Measurements from ENCODE around the gene KCNMB4. TPM values are rescaled to one million over a fixed set of nuclear protein-coding genes. Genes with fewer than 3 reads are reported as not detected.

The KCNMB4 gene
- total and polyA plus RNA-seq, 2 experiments from 2014 or later, result 4.3 to 9.2 TPM

DNA sequence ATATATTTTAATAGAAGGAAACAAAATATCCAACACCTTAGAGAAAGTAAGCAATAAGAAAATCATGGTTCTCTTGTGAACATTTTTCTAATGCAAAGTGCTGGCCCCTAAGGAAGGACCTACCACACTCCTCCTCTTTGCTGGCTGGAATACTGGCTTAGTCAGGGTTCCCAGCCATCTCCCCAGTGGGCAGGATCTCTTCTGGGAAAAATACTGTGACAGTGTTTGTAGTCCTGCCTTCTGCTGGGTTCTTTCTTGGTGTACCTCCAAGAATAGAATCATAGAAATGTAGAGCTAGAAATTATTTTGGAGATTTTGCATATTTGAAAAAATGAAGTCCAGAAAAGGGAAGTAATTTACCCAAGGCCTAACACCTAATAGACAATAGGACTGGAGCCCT lies 31.9 kb downstream of the KCNMB4 start:
- H2AFZ ChIP-seq, result no peak overlapping the region
- no peaks in the 10 kb centered on the region for H3K9me2 ChIP-seq (replicated peaks; ENCODE audit: insufficient read depth)
- H3K4me1 ChIP-seq (ENCODE audit: insufficient read depth), result no peaks in the 10 kb centered on the region
- no peaks in the 10 kb centered on the region for H4K20me1 ChIP-seq (ENCODE audit: insufficient read depth, poor library complexity, severe bottlenecking)
- no peak overlapping the region for H3K27ac ChIP-seq
- no peaks in the 10 kb centered on the region for H3K36me3 ChIP-seq (replicated peaks; ENCODE audit: insufficient read depth, low read depth)
- DNase-seq (ENCODE audit: low spot score), result no peak
- TF ChIP-seq EZH2 (IDR thresholded peaks at IDR 0.05; ENCODE audit: borderline replicate concordance) (no peak), EZH2phosphoT487 (IDR thresholded peaks at IDR 0.05; ENCODE audit: low read depth, severe bottlenecking, unreplicated experiment) (no peak)
- TF ChIP-seq, protein P1, sequence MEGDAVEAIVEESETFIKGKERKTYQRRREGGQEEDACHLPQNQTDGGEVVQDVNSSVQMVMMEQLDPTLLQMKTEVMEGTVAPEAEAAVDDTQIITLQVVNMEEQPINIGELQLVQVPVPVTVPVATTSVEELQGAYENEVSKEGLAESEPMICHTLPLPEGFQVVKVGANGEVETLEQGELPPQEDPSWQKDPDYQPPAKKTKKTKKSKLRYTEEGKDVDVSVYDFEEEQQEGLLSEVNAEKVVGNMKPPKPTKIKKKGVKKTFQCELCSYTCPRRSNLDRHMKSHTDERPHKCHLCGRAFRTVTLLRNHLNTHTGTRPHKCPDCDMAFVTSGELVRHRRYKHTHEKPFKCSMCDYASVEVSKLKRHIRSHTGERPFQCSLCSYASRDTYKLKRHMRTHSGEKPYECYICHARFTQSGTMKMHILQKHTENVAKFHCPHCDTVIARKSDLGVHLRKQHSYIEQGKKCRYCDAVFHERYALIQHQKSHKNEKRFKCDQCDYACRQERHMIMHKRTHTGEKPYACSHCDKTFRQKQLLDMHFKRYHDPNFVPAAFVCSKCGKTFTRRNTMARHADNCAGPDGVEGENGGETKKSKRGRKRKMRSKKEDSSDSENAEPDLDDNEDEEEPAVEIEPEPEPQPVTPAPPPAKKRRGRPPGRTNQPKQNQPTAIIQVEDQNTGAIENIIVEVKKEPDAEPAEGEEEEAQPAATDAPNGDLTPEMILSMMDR (IDR thresholded peaks at IDR 0.05; ENCODE audit: poor library complexity), result no peak
- H3K79me2 ChIP-seq, result no peaks in the 10 kb centered on the region
- H3K27me3 ChIP-seq, result no peaks in the 10 kb centered on the region
- no peak overlapping the region for H3K4me2 ChIP-seq
- no peaks in the 10 kb centered on the region for H3K9me3 ChIP-seq (ENCODE audit: low read depth)
- H3K4me3 ChIP-seq, result no peak overlapping the region

DNA sequence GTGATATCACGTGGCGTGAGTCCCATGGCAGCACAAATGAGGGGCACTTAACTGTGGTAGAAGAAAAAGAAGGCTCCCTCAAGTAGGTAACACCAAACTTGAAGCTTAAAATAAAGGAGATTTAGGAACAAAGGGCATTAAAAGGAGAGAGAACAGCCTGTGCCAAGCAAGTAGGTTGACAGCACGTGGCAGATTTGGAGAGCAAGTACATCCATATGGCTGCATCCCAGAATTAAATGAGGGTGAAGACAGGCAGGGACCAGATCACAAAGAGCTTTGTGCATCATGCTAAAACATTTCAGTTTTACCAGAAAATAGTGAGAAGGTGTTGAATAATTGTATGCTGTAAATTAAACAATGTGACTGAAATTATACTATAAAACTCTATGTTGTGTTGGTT lies 32.8 kb downstream of the KCNMB4 start:
- H3K9me2 ChIP-seq (replicated peaks; ENCODE audit: insufficient read depth), result no peaks in the 10 kb centered on the region
- no peak for DNase-seq (ENCODE audit: low spot score)
- no peaks in the 10 kb centered on the region for H3K4me1 ChIP-seq (ENCODE audit: insufficient read depth)
- H4K20me1 ChIP-seq (ENCODE audit: insufficient read depth, poor library complexity, severe bottlenecking), result no peaks in the 10 kb centered on the region
- H3K27ac ChIP-seq, result no peak overlapping the region
- H3K9me3 ChIP-seq (ENCODE audit: low read depth), result no peaks in the 10 kb centered on the region
- no peak overlapping the region for H3K4me3 ChIP-seq
- H3K4me2 ChIP-seq, result no peak overlapping the region
- TF ChIP-seq EZH2 (IDR thresholded peaks at IDR 0.05; ENCODE audit: borderline replicate concordance) (no peak), EZH2phosphoT487 (IDR thresholded peaks at IDR 0.05; ENCODE audit: low read depth, severe bottlenecking, unreplicated experiment) (no peak)
- TF ChIP-seq, protein P1 (IDR thresholded peaks at IDR 0.05; ENCODE audit: poor library complexity), result no peak
- no peaks in the 10 kb centered on the region for H3K36me3 ChIP-seq (replicated peaks; ENCODE audit: insufficient read depth, low read depth)
- 86% methylated on average over 3 of the region's 3 CpGs for WGBS (ENCODE audit: low lambda C conversion rate, missing lambda C conversion rate)
- no peaks in the 10 kb centered on the region for H3K27me3 ChIP-seq
- no peak overlapping the region for H2AFZ ChIP-seq
- H3K79me2 ChIP-seq, result no peaks in the 10 kb centered on the region

DNA sequence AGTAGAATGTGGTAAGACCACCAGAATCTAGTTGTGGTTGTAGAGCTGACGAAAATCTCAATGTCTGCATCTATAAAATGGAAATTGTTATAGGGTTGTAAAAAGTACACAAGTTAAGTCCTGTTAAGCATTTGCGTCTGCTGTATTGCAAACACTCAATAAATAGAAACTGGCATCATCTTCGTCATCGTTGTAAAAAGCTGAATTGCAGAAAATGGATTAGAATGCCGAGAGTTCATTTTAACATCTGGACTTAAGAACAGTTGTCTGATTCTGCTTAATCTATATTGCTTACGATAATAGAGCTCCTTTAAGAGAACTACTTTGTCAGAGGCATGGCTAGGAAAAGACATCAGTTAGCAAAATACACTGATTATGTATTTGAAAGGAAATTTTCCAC lies 33.2 kb downstream of the KCNMB4 start:
- Histone ChIP-seq H3K4me1 (ENCODE audit: insufficient read depth) (no peaks in the 10 kb centered on the region), H3K4me2 (no peak overlapping the region)
- TF ChIP-seq, protein P1 (IDR thresholded peaks at IDR 0.05; ENCODE audit: poor library complexity), result no peak
- no peak for TF ChIP-seq EZH2 (IDR thresholded peaks at IDR 0.05; ENCODE audit: borderline replicate concordance)
- TF ChIP-seq EZH2phosphoT487 (IDR thresholded peaks at IDR 0.05; ENCODE audit: low read depth, severe bottlenecking, unreplicated experiment), result no peak

DNA sequence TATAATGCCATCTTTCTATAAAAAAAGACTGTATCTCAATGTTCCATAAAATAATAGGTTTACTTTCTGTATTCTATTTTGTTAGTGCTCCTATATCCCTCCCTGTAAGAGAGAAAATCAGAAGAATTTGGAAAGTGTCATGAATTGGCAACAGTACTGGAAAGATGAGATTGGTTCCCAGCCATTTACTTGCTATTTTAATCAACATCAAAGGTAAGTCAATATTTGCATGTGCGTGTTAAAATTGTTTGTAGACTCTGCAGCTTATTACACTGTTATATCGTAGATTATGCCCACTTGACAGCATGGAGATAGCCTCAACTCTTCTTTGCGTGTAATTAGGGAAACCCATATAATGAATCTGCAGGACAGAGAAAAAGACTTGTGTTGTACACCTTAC lies 34.0 kb downstream of the KCNMB4 start:
- Histone ChIP-seq H3K36me3 (replicated peaks; ENCODE audit: insufficient read depth, low read depth) (no peaks in the 10 kb centered on the region), H3K4me2 (no peak overlapping the region), H3K79me2 (no peaks in the 10 kb centered on the region), H2AFZ (no peak overlapping the region), H4K20me1 (ENCODE audit: insufficient read depth, poor library complexity, severe bottlenecking) (no peaks in the 10 kb centered on the region), H3K9me3 (ENCODE audit: low read depth) (no peaks in the 10 kb centered on the region), H3K27ac (no peak overlapping the region), H3K9me2 (replicated peaks; ENCODE audit: insufficient read depth) (no peaks in the 10 kb centered on the region), H3K4me3 (no peak overlapping the region), H3K27me3 (no peaks in the 10 kb centered on the region), H3K4me1 (ENCODE audit: insufficient read depth) (no peaks in the 10 kb centered on the region)
- WGBS (ENCODE audit: low lambda C conversion rate, missing lambda C conversion rate), result 73% methylated on average over 3 of the region's 3 CpGs
- TF ChIP-seq, protein P1 (IDR thresholded peaks at IDR 0.05; ENCODE audit: poor library complexity), result no peak
- no peak for TF ChIP-seq EZH2 (IDR thresholded peaks at IDR 0.05; ENCODE audit: borderline replicate concordance)
- TF ChIP-seq EZH2phosphoT487 (IDR thresholded peaks at IDR 0.05; ENCODE audit: low read depth, severe bottlenecking, unreplicated experiment), result no peak
- no peak for DNase-seq (ENCODE audit: low spot score)

More for the DNA sequence above, 33.2 kb downstream of the KCNMB4 start:
- Histone ChIP-seq H3K27ac (no peak overlapping the region), H3K9me2 (replicated peaks; ENCODE audit: insufficient read depth) (no peaks in the 10 kb centered on the region), H3K79me2 (no peaks in the 10 kb centered on the region), H3K9me3 (ENCODE audit: low read depth) (no peaks in the 10 kb centered on the region), H3K36me3 (replicated peaks; ENCODE audit: insufficient read depth, low read depth) (no peaks in the 10 kb centered on the region), H4K20me1 (ENCODE audit: insufficient read depth, poor library complexity, severe bottlenecking) (no peaks in the 10 kb centered on the region), H3K4me3 (no peak overlapping the region), H2AFZ (no peak overlapping the region), H3K27me3 (no peaks in the 10 kb centered on the region)
- WGBS (ENCODE audit: low lambda C conversion rate, missing lambda C conversion rate), result 56% methylated on average over 6 of the region's 6 CpGs
- DNase-seq (ENCODE audit: low spot score), result no peak
